H9 (cell line): ENCODE results near the gene LIF. TPM values are rescaled to one million over a fixed set of nuclear protein-coding genes. Genes with fewer than 3 reads are reported as not detected.

Experiments used
- DNase-seq: peaks from one replicate; pipeline ENCODE4 v3.0.0-alpha.2; 2017
- H2AFZ ChIP-seq: one replicate; pipeline ENCODE4 v1.6.1; 2013; ENCODE audit warnings: mild to moderate bottlenecking, low read length, control low read depth, moderate library complexity
- H2AK5ac ChIP-seq: 2 replicates; pipeline ENCODE4 v1.6.1; 2013; ENCODE audit warnings: low read length, control low read depth, mixed read lengths; ENCODE audit not compliant: insufficient read length
- H2BK120ac ChIP-seq: one replicate; pipeline ENCODE4 v1.6.1; 2013; ENCODE audit warnings: low read depth, mild to moderate bottlenecking, low read length, control low read depth, inconsistent platforms; ENCODE audit not compliant: poor library complexity, severe bottlenecking
- H2BK12ac ChIP-seq: 2 replicates; pipeline ENCODE4 v1.6.1; 2013; ENCODE audit warnings: low read length, control low read depth, mixed read lengths, low read depth; ENCODE audit not compliant: insufficient read length
- H2BK15ac ChIP-seq: 2 replicates; pipeline ENCODE4 v1.6.1; 2013; ENCODE audit warnings: low read depth, low read length, control low read depth
- H2BK20ac ChIP-seq: one replicate; pipeline ENCODE4 v1.6.1; 2013; ENCODE audit warnings: low read depth, mild to moderate bottlenecking, low read length, control low read depth, inconsistent platforms; ENCODE audit not compliant: poor library complexity, severe bottlenecking
- H2BK5ac ChIP-seq: 2 replicates; pipeline ENCODE4 v1.6.1; 2013; ENCODE audit warnings: low read length, control low read depth, mixed read lengths; ENCODE audit not compliant: insufficient read length
- H3K14ac ChIP-seq: 2 replicates; pipeline ENCODE4 v1.6.1; 2013; ENCODE audit warnings: low read length, control low read depth; ENCODE audit not compliant: insufficient read depth
- H3K18ac ChIP-seq: 2 replicates; pipeline ENCODE4 v1.6.1; 2013; ENCODE audit warnings: low read depth, mild to moderate bottlenecking, mixed read lengths, low read length, control low read depth; ENCODE audit not compliant: insufficient read length
- H3K23ac ChIP-seq: 2 replicates; pipeline ENCODE4 v1.6.1; 2013; ENCODE audit warnings: low read length, control low read depth, mixed read lengths, low read depth; ENCODE audit not compliant: insufficient read length
- H3K23me2 ChIP-seq: 2 replicates; pipeline ENCODE4 v1.6.1; 2013; ENCODE audit warnings: low read depth, mild to moderate bottlenecking, mixed read lengths, low read length, control low read depth; ENCODE audit not compliant: insufficient read length, poor library complexity, severe bottlenecking
- H3K27ac ChIP-seq: 2 replicates; pipeline ENCODE4 v1.5.1; 2013; ENCODE audit warnings: low read length, control low read depth, mixed read lengths, low read depth; ENCODE audit not compliant: insufficient read length
- H3K27me3 ChIP-seq: 2 replicates; pipeline ENCODE4 v1.6.1; 2013; ENCODE audit warnings: low read length, control low read depth, inconsistent platforms; ENCODE audit not compliant: insufficient read depth
- H3K4ac ChIP-seq: 2 replicates; pipeline ENCODE4 v1.6.1; 2013; ENCODE audit warnings: low read depth, mild to moderate bottlenecking, control low read depth, inconsistent platforms, low read length, moderate library complexity
- H3K4me1 ChIP-seq: 2 replicates; pipeline ENCODE4 v1.6.1; 2013; ENCODE audit warnings: low read length, control low read depth, inconsistent platforms; ENCODE audit not compliant: insufficient read depth
- H3K4me2 ChIP-seq: 2 replicates; pipeline ENCODE4 v1.6.1; 2013; ENCODE audit warnings: low read length, control low read depth, mixed read lengths; ENCODE audit not compliant: insufficient read length, insufficient read depth
- H3K56ac ChIP-seq: 2 replicates; pipeline ENCODE4 v1.6.1; 2013; ENCODE audit warnings: low read depth, mild to moderate bottlenecking, mixed read lengths, low read length, control low read depth; ENCODE audit not compliant: insufficient read length
- H3K79me1 ChIP-seq: 2 replicates; pipeline ENCODE4 v1.6.1; 2013; ENCODE audit warnings: low read depth, mild to moderate bottlenecking, moderate library complexity, low read length, control low read depth, inconsistent platforms; ENCODE audit not compliant: insufficient read depth, poor library complexity, severe bottlenecking
- H3K79me2 ChIP-seq: 2 replicates; pipeline ENCODE4 v1.6.1; 2013; ENCODE audit warnings: low read length, control low read depth, inconsistent platforms; ENCODE audit not compliant: insufficient read depth
- H3K9ac ChIP-seq: 2 replicates; pipeline ENCODE4 v1.6.1; 2013; ENCODE audit warnings: low read length, control low read depth, mixed read lengths; ENCODE audit not compliant: insufficient read length; ENCODE audit errors: extremely low read depth
- H3K9me3 ChIP-seq: one replicate; pipeline ENCODE4 v1.6.1; 2013; ENCODE audit warnings: low read depth, low read length, inconsistent platforms; ENCODE audit not compliant: control insufficient read depth
- H3T11ph ChIP-seq: one replicate; pipeline ENCODE4 v1.6.1; 2013; ENCODE audit warnings: mild to moderate bottlenecking, low read length, control low read depth, inconsistent platforms
- H4K20me1 ChIP-seq: one replicate; pipeline ENCODE4 v1.6.1; 2013; ENCODE audit not compliant: control insufficient read depth, insufficient read length, insufficient read depth
- H4K5ac ChIP-seq: 2 replicates; pipeline ENCODE4 v1.6.1; 2013; ENCODE audit warnings: low read depth, mild to moderate bottlenecking, mixed read lengths, low read length, control low read depth; ENCODE audit not compliant: insufficient read length
- H4K8ac ChIP-seq: replicated peaks from 2 replicates; pipeline ENCODE4 v1.6.1; 2013; ENCODE audit warnings: low read length, control low read depth, mixed read lengths, low read depth; ENCODE audit not compliant: insufficient read length
- H4K91ac ChIP-seq: 2 replicates; pipeline ENCODE4 v1.6.1; 2013; ENCODE audit warnings: low read depth, mild to moderate bottlenecking, moderate library complexity, mixed read lengths, low read length, control low read depth; ENCODE audit not compliant: insufficient read length
- H3K27ac Mint-ChIP-seq, 3 experiments: 2 replicates in 2 of 3; 3 replicates in 1 of 3; pipeline ENCODE4 v1.8.0; 2020 to 2021; ENCODE audit warnings: mixed read lengths in 3 of 3, mild to moderate bottlenecking in 1 of 3, moderate library complexity in 1 of 3
- H3K27me3 Mint-ChIP-seq: 2 replicates; pipeline ENCODE4 v1.8.0; 2021; ENCODE audit warnings: low read depth, mild to moderate bottlenecking, moderate library complexity, mixed read lengths
- H3K36me3 Mint-ChIP-seq, 3 experiments: 2 replicates in 2 of 3; 3 replicates in 1 of 3; pipeline ENCODE4 v1.8.0; 2020 to 2021; ENCODE audit warnings: low read depth in 3 of 3, mixed read lengths in 3 of 3; ENCODE audit not compliant: insufficient read depth in 1 of 3
- H3K4me1 Mint-ChIP-seq, 2 experiments: 2 replicates each; pipeline ENCODE4 v1.8.0; 2020; ENCODE audit warnings: mixed read lengths in 2 of 2
- H3K4me3 Mint-ChIP-seq, 2 experiments: 2 replicates in 1 of 2; 3 replicates in 1 of 2; pipeline ENCODE4 v1.8.0; 2020 to 2021; ENCODE audit warnings: mild to moderate bottlenecking in 2 of 2, mixed read lengths in 2 of 2, moderate library complexity in 1 of 2
- H3K9me3 Mint-ChIP-seq, 2 experiments: 2 replicates in 1 of 2; 3 replicates in 1 of 2; pipeline ENCODE4 v1.8.0; 2020; ENCODE audit warnings: mild to moderate bottlenecking in 2 of 2, mixed read lengths in 2 of 2, moderate library complexity in 1 of 2
- WGBS: extraction: QIAGEN DNeasy Blood & Tissue Kit; methylation state at CpG from one replicate; pipeline ENCODE4 v1.1.7; 2013; ENCODE audit warnings: missing lambda C conversion rate, low lambda C conversion rate, mixed read lengths; ENCODE audit not compliant: insufficient read length; ENCODE audit errors: extremely low coverage; 5-methylcytosine and 5-hydroxymethylcytosine counted together
- total RNA-seq: library from RNA; stranded (reverse); gene quantifications from 2 replicates; pipeline ENCODE4 v1.2.1, GENCODE V29; 2021
- TF ChIP-seq, protein P1 (sequence below): fragments of 200-600 bp; sonication (generic); conservative IDR thresholded peaks from 3 replicates; pipeline ENCODE4 v1.8.0; 2021; ENCODE audit warnings: antibody characterized with exemption, mild to moderate bottlenecking

The LIF gene
- total RNA-seq, 1 experiment from 2014 or later = 6.1 TPM

DNA sequence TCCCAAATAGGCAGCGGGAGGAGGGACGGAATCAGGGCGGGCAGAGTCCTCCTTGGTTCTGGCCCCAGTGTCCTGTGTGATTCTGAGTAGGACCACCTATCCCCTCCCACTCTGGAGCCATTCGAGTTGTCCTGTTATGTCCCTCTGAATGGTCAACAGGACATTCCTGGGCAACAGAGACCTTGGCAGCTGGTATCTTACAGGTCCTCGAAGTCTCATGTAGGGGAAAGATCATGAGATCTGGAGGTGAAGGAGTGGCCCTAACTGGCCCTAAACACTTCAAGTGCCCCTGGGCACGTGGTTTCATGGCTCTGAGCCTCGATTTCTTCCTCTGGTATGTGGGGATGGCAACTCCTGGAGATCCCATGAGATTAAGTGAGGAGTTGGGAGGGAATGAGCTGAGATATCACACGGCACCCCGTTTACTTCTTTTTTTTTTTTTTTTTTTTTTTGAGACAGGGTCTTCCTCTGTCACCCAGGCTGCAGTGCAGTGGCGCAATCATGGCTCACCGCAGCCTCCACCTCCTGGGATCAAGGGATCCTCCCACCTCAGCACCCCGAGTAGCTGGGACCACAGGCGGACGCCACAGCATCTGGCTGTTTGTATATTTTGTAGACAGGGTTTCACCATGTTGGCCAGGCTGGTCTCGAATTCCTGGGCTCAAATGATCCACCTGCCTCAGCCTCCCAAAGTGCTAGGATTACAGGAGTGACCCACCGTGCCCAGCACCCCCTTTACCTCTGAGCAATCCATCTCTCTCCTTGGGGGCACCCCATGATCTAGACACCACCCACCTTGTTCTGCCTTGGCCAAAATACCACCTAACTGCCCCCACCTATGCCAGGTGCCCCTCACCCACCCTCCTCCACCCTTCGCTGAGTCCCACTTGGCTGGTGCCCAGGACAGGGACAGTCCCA lies 6.8 kb downstream of the LIF start:
- Histone ChIP-seq H3K4ac (no peak overlapping the region), H2BK20ac (no peak overlapping the region), H4K5ac (no peak overlapping the region), H2BK5ac (no peak overlapping the region), H2BK12ac (no peak overlapping the region), H3K18ac (no peak overlapping the region), H2AK5ac (no peak overlapping the region), H4K20me1 (peaks cover 3% of the 10 kb centered on the region), H4K8ac (no peak overlapping the region), H4K91ac (no peak overlapping the region), H3K23me2 (no peaks in the 10 kb centered on the region), H3T11ph (no peak overlapping the region), H3K56ac (no peak overlapping the region), H3K27ac (no peak overlapping the region), H2BK120ac (no peak overlapping the region), H3K23ac (no peak overlapping the region), H3K9me3 (no peaks in the 10 kb centered on the region), H3K79me2 (no peaks in the 10 kb centered on the region), H2AFZ (no peak overlapping the region), H3K79me1 (no peaks in the 10 kb centered on the region), H3K4me1 (peaks cover 9% of the 10 kb centered on the region), H2BK15ac (no peak overlapping the region), H3K9ac (no peak overlapping the region), H3K4me2 (no peak overlapping the region), H3K27me3 (no peaks in the 10 kb centered on the region), H3K14ac (no peak overlapping the region)
- H3K9me3 Mint-ChIP-seq = peaks cover 0 to 2% of the 10 kb centered on the region in 2 experiments; a peak in 1 of 5 replicates
- peaks cover 0 to 20% (median 7%) of the 10 kb centered on the region in 3 experiments; a peak in 3 of 7 replicates for H3K36me3 Mint-ChIP-seq
- no peak for DNase-seq
- peaks cover 9% of the 10 kb centered on the region; the same call in 1 of the 2 replicates for H3K27me3 Mint-ChIP-seq
- H3K4me1 Mint-ChIP-seq = peaks cover 39 to 47% of the 10 kb centered on the region in 2 experiments
- WGBS = no CpG with 5 or more reads among the region's 17 CpGs
- TF ChIP-seq, protein P1, sequence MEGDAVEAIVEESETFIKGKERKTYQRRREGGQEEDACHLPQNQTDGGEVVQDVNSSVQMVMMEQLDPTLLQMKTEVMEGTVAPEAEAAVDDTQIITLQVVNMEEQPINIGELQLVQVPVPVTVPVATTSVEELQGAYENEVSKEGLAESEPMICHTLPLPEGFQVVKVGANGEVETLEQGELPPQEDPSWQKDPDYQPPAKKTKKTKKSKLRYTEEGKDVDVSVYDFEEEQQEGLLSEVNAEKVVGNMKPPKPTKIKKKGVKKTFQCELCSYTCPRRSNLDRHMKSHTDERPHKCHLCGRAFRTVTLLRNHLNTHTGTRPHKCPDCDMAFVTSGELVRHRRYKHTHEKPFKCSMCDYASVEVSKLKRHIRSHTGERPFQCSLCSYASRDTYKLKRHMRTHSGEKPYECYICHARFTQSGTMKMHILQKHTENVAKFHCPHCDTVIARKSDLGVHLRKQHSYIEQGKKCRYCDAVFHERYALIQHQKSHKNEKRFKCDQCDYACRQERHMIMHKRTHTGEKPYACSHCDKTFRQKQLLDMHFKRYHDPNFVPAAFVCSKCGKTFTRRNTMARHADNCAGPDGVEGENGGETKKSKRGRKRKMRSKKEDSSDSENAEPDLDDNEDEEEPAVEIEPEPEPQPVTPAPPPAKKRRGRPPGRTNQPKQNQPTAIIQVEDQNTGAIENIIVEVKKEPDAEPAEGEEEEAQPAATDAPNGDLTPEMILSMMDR = no peak
- no peak overlapping the region; a peak in 1 of 5 replicates for H3K4me3 Mint-ChIP-seq
- H3K27ac Mint-ChIP-seq = no peak overlapping the region
